HG03108 (cell line): ENCODE results near the gene FMNL2.
A peak's percentile ranks its signal among the peaks of the same experiment; 100 is the strongest.

Experiments
- ATAC-seq: cut with Tn5 transposase; IDR thresholded peaks from one replicate; pipeline ENCODE4 v1.9.1; 2021; ENCODE audit warnings: moderate library complexity; ENCODE audit not compliant: unreplicated experiment

Gene FMNL2

DNA sequence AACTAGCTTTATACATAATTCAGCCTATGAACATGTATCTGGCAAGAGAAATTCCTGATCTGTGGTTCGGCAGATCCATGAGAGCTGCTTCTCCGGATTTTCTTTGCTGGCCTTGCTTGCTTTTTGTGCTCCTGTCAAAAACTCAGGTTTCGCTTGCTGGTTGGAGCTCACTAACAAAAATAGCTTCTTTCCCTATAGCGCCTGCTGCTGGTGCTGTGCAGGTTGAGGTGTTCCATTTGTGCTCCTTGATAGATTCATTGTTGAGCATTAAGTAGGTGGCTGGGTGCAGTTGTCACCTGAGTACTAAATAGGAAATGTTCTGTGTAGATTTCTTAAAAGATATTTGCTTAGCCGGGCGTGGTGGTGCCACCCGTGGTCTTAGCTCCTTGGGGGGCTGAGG lies 234.2 kb downstream of the FMNL2 start:
- ATAC-seq = no peak

DNA sequence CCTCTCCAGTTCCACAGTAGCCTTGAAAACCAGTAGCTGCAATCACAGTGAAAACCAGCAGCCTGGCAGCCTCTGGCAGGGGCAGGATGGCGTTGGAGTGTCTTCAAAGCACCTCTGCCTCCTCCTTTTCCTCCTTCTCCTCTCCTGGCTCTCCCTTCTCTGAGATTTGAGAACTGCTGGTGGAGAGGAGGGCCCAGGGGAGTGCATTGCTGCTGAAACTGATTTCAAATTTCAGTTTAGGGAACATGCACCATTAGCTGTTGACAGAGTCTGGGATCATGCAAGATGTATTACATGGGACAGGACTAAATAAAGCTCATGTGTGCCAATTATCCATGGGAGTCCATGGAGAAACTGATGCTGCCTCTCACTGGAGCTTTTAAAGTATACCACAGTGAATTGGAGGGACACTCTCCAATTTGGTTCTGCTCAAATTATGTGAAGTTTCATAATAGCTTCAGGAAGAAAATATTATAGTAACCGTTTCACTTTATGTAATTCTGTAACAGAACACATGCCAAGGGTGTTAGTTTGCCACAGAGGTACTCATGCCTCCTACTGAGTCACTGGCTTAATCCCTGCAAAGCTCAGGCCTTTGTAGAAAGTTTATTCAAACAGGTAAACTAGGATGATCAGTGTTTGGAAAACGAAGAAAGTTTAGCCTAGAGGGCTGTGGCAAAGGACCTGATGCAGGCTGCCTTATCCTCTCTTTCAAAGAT lies 236.2 kb downstream of the FMNL2 start:
- ATAC-seq = no peak

DNA sequence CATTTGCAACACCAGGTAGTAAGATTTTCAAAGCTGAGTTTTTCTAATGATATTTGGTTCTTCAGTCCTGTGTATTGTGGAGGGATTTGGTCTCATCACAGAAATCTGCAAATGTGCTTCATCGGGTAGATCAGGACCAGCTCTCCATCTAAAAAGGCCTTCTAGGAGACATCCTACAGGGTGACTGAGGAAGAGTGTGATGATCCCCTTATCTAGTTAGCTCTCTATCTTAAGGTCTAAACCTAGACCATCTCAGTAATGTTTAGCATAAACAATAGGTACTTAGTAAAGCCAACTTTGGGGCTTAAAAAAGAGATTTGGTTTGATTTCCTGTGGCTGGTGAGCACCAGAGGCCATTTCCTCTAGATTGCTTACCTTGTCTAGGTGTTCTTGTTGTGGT lies 237.1 kb downstream of the FMNL2 start:
- ATAC-seq = no peak

DNA sequence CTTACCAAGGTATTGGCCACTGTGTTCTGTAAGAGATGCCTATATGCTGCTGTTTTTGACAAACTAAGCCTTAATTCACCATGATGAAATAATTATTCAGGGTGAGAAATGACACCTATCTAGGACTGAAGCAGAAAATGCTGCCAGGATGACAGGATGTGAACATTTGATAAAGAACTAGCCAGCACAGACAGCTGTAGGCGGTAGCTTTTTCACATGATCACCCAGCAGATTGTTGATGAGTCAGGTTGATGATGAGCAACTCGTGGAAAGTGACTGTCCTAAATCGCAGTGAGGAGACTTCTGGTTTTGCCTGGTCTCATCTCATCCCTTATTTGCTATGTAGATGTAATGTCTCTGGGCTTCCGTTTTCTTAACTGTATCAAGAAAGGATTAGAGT lies 238.2 kb downstream of the FMNL2 start:
- ATAC-seq = peak; percentile 74

DNA sequence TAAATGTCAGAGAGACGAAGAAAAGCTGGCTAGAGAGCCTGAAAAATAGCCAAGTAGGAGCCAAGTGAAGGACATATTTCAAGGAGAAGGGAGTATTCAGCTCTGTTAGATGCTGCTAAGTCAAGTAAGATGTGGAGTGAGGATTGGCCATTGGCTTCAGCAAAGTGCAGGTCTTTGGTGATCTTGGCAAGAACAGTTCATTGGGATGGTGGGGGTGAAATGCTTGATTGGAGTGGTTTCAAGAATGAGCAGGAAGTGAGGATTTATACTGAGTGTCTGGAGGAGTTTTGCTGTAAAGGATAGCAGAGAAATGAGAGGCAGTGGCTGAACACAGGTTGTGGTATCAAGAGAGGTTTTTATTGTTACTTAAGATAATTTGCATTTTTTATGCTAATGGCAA lies 242.6 kb downstream of the FMNL2 start:
- ATAC-seq = no peak

DNA sequence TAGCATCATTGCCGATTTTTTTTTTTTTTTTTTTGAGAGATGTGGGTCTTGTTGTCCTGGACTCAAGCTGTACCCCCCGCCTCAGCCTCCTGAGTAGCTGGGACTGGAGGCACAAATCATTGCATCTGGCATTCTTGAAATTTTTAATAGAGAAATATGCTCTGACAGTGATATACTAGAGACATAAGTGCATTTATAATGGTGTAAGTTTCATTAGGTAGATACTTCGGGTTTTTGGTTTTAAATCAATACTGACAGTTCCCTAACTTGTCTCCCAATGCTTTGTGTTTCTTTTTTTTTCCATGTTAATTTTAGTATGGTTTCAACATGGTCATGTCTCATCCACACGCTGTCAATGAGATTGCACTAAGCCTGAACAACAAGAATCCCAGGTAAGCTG lies 243.6 kb downstream of the FMNL2 start:
- no peak for ATAC-seq

DNA sequence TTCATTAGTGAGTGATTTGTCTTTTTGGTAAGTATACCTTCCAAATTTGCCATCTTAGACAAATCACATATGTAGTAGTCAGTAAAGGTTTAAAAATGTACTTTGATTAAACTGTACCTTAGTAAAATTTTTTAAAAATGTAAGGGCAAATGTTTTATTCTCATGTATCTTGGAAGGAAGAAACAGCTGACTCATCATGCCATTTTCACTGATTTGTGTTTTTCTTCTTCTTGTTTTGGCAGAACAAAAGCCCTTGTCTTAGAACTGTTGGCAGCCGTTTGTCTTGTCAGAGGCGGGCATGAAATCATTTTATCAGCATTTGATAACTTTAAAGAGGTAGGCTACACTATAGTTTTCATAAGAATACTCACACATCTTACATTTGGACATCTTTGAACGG lies 245.7 kb downstream of the FMNL2 start:
- no peak for ATAC-seq

DNA sequence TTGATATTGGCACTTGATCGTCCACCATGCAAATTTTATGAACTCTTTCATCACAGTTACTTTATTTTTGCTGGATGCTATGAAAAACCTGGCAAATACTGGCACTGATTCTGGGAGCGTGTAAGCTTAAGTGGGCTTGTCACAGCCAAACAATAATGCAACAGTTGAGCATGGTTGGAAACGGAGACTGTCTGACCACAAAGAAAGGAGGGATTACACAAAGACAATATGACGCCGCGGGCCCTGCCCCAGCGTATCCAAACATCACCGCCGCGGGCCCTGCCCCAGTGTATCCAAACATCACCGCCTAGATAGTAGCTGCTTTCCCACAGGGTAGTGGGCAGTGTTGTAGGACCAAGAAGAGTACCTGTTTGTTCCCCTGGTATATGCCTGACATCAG lies 246.4 kb downstream of the FMNL2 start:
- no peak for ATAC-seq

DNA sequence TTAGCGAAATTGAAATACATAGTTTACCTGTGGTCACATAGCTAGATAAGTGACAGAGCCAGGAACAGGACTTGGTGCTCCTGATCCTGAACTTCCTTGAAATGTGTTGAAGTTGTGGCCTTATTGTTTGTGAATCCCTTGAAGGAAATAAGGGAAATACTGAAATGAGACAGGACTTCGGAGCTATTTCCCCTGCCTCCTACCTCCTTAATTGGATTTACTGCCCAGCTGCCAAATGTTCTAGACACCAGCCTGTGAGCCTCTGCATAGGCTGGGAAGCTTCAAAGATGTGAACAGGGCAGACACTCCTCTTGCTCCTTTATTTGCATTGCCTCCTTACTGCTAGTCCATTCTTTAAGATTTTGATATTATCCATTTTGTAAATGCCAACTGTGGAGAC lies 247.1 kb downstream of the FMNL2 start:
- no peak for ATAC-seq

DNA sequence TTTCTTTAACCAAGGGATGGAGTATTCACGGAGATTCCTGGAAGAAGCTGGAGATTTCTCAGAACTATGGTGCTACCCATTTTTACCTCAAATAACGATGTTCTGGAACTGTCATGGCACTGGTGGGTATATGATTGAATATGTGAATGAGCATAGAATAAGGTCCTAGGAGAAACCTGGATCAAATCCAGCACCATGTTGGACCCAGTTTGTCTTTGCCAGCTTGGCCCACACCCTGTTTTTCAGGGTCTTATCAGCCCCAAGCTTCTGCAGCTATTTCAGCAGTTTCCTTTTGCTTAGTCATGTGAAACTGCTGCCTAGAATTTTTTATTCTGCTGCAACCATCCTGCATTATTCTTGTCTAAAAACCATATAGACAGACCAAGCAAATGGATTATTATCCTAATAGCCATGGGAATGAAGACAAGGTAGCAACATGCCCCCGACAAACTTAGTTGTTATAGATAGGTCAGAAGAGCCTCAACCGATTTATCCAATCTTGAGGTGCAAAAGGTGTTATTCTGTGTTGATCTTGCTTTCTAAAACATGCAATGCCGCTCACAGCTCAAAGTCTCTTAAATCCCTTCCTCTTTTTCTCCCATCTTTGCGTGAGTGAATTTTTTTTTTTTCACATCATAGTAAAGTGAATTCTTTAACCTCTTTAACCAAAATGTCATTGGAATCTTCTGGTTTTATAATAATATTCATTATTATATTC lies 248.7 kb downstream of the FMNL2 start:
- no peak for ATAC-seq

DNA sequence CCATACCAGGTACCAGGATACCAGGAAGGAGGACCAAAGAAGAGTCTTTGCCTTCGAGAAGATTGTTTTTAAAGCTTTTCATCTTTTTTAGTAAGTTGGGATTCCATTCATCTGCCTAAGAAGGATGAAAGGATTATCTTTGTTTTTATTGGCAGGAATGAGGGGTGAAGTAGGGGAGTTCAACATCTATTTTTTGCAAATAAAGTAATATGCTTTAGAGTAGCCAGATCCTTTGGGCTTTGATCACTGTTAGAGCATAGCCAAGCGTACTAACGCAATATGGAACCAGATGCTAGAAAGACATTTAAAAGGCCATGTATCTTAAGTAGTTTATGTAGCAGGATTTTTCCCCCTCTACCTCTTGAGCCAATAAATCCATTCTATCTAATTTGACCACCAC lies 249.3 kb downstream of the FMNL2 start:
- no peak for ATAC-seq

DNA sequence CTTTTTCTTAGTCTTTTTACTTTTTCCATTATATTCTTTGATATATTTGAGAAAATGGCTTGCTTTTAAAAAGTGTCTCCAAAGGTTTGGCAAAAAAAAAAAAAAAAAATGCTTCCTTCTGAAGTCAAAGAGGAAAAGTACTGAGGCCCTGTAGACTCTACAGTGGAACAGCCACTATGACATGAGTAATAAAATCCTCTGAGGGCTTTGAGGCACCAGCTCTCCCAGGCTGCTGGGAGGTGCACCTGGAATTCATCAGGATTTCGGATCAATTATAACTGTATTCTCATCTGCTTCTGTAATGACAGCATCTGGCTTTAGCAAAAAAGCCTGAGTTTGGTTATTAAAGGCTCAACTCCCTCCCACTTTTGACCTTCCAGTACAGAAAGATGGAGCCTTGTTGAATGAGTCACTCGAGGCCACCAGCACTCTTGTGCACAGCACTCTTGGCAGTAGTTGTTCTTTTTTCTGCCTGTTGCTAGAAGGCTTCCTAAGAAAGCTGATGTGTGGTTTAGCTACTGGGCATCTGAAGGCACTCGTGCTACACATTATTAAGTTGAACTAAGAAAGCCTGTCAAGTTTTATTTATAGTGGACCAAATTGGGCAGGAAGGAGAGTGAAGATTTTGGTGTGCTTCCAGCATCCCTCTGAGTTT lies 251.0 kb downstream of the FMNL2 start:
- ATAC-seq = no peak

DNA sequence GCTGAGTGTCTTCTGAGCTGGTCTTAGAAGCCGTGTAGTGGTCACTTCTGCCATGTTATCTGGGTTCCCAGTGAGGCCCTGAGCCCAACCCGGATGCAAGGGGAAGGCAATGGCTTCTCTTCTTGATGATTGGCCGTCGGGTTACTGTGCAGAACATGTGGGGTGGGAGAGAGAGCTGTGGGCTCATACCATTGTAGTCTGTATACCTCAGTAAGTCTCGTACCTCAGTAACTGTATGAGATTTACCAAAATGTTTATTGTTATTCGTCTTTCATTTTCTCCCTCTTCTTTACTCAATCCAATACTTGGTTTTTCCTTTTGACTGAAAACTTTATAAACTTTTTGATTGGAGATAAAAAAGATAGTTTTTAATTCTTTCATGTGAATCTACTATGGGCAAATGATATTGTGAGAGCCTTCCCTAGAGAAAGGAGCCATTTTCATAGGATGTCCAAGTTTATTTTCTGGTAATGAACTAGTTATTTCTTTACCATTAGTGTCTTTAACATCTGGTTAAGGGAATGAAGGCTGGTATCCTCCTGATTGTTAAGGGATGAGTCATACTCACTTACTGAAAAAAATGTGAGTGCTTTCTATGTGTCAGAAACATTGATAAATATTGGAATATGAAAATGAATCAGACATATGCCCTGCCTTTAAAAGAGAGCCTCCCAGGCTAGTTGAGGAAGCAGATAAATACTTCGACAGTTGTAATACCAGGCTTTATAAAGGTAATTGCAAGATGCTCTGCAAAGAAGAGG lies 252.4 kb downstream of the FMNL2 start:
- ATAC-seq = no peak

DNA sequence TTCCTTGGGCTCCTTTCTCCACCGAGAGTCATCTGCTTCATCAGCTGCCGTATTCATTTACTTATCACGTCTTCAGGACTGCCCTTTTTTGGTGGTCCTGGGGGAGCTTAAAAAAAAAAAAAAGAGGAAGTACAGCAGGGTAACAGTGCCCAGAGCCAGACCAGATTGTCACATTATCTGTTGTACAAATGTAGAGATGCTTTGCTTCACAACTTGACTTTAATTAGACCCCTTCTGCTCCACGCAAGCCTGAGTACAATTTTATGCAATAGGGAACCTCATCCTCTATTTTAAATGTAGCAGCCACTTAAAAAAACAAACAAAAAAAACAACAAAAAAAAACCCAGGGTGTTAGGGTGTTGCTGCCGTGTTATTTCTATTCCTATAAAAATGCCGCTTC lies 254.0 kb downstream of the FMNL2 start:
- no peak for ATAC-seq

DNA sequence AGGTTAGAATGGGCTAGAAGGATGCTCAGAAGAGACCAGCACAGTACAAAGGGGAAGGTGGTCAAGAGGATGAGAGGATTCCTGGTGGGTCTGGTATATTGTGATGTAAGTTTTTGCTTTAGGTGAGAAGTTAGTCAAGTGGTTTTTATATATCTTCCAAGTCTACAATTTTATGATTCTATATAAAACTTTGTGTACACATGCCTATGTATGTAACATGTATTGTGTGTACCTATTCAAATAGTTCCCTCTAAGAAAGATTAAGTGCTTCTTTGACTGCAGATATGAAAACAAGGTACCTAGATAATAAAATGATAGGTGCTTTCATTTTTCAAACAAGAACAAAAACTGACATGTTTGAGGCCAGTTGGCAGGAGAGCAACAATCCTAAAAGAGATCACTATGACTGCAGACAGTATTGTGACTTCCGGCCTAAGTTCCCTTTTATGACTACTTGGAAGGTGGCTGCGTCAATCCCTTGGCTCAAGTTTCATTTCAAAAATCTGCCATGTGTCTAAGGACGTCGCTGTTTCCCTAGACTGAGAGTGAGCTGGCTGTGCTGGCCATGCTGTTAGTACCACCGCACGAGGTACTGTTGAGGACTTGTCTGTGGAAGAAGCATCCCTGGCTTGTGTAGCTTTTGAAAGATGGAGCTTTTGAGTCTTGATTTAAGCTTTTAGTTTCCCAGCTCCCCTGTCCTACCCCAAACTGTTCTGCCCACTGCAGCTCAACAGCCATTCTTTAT lies 259.2 kb downstream of the FMNL2 start:
- ATAC-seq = peak; percentile 83

DNA sequence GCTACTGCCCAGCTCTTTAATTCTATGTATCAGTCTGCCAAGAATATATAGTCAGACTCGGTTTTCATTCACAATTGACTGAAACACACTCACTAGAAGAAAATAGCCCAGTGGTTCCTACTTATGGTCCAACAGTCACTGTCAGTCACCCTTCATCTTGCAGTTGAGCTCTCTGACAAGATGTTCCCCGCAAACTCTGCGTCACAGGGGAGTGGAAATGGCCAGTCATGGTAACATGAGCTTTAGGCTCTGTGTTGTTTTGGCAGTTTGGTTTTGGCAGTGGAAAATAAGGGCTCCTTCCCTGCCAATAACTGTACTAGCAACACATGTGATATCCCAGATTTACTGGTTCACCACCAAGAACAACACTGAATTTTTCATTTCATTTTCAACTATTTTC lies 259.8 kb downstream of the FMNL2 start:
- ATAC-seq = no peak

DNA sequence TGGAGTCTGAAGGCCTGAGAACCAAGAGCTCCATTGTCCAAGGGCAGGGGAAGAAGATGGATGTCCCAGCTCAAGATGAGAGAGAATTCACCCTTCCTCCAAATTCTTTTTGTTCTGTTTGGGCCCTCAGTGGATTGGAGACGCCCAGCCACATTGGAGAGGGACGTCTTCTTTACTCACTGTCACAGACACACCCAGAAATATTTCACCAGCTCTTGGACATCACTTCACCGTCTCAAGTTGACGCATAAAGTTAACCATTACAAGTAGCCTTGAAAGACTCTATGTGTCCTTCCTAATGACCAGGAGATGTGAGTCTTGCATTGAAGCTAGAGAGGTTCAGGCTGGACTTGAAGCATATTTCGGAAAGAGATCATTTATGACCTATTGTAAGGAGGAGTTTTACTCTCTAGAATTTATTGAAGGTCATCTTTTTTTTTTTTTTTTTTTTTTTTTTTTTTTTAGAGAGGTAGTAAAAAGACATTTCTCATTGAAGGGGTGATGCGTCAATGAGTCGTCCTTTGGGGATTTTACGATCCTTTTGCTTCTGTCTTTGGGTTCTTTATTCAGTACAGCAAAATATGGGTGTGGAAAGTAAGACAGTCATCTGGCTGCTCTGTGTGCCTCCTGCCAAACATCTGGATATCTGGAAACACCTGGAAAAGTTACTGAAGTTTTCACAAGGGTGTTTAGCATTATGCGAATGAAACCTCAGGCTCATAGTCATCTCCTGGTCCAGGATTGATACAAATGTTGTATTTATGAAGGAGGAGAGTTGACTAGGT lies 264.2 kb downstream of the FMNL2 start:
- no peak for ATAC-seq

DNA sequence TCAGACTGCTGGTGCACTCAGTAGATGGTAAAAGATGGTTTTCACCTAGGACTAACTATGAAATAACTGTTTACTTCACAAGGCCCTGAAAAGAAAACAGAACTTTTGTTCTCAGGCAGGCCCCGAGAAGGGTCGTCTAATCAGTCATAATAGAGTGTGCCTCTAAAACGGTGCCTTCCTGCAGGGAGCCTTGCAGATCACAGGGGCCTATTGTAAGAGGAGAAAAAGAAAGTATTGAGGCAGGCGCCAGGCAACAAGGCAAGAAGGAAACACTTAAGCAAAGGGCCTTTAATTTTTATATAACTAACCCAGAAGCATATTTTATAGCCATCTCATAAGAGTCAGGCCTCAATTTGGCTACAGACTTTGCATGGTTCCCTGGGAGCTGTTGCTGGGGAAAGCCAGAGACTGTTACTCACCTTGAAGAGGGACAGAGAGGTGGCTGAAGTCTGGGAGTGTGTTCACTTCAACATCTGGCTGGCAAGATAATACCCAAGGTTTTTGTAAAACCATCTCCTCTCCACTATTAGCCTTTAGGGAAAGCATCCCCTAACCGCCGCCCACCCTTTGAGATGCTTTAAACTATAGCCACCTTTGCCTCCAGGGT lies 265.2 kb downstream of the FMNL2 start:
- no peak for ATAC-seq

DNA sequence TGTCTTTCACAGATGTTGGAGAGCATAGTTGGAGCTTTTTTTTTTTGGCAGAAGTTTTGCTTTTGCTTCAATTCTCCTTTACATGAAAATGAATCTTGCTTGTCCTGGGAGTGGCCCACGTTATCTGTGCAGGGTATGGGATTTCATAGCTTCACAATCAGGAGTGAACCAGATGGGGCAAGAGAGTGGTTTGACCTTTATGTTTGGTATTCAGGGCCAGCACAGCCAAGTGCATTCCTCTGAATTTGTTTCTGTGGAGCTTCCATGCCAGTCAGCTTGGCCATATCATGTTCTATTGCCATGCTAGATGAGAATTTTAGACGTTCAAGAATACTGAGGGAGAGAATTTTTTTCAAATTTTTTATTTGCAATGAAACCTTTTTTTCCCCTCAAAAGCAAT lies 265.7 kb downstream of the FMNL2 start:
- ATAC-seq = no peak

DNA sequence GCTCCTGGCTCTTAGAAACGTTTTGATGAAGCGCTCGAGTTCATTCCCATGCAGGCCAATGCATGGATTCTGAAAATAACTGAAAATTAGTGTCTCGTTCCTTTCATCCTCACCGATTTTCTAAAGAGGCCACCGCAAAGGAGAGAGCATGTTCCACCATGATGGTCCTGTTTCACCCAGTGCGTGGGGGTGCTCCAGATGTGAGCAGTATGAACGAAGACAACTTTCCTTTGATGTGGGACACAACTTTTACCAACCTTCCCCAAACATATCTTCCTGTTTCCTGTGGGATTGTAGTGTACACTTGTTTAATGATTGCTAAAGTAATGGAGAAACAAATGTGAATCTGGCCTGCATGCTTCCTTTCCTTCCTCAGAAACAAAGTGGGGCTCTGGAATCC lies 267.8 kb downstream of the FMNL2 start:
- no peak for ATAC-seq
